Smooth muscle cell (in vitro differentiated cells): ENCODE data around the gene RNU6-8. TPM values are rescaled to one million over a fixed set of nuclear protein-coding genes. Genes with fewer than 3 reads are reported as not detected.
A peak's percentile ranks its signal among the peaks of the same experiment; 100 is the strongest.

Experiments
- DNase-seq: peaks from one replicate; lab custom pipeline; 2025; ENCODE audit not compliant: unreplicated experiment; lab: John Stamatoyannopoulos, UW
- H2AFZ ChIP-seq: fragments of 200-600 bp; sonication (generic); 2 replicates; pipeline ENCODE4 v1.6.0; 2016; ENCODE audit warnings: antibody characterized with exemption, low read depth, mild to moderate bottlenecking
- H3F3A ChIP-seq: fragments of 200-600 bp; sonication (generic); 2 replicates; pipeline ENCODE4 v1.6.0; 2017; ENCODE audit warnings: antibody characterized with exemption, low read depth
- H3K27ac ChIP-seq: fragments of 200-600 bp; sonication (generic); 2 replicates; pipeline ENCODE4 v1.5.1; 2016; ENCODE audit warnings: low read depth, mild to moderate bottlenecking
- H3K27me3 ChIP-seq: fragments of 200-600 bp; sonication (generic); 2 replicates; pipeline ENCODE4 v1.6.1; 2016; ENCODE audit warnings: low read depth, mild to moderate bottlenecking
- H3K36me3 ChIP-seq: fragments of 200-600 bp; sonication (generic); 2 replicates; pipeline ENCODE4 v1.5.1; 2016; ENCODE audit warnings: low read depth
- H3K4me1 ChIP-seq: fragments of 200-600 bp; sonication (generic); 2 replicates; pipeline ENCODE4 v1.5.1; 2016; ENCODE audit warnings: low read depth
- H3K4me2 ChIP-seq: fragments of 200-600 bp; sonication (generic); 2 replicates; pipeline ENCODE4 v1.6.0; 2016; ENCODE audit warnings: mild to moderate bottlenecking
- H3K4me3 ChIP-seq: fragments of 200-600 bp; sonication (generic); 2 replicates; pipeline ENCODE4 v1.5.1; 2016; ENCODE audit warnings: mild to moderate bottlenecking
- H3K79me2 ChIP-seq: fragments of 200-600 bp; sonication (generic); 2 replicates; pipeline ENCODE4 v1.6.0; 2016; ENCODE audit warnings: low read depth, mild to moderate bottlenecking
- H3K9ac ChIP-seq: fragments of 200-600 bp; sonication (generic); 2 replicates; pipeline ENCODE4 v1.6.0; 2016; ENCODE audit warnings: low read depth
- H3K9me3 ChIP-seq: fragments of 200-600 bp; sonication (generic); replicated peaks from 2 replicates; pipeline ENCODE4 v1.5.1; 2016; ENCODE audit warnings: low read depth
- H4K20me1 ChIP-seq: fragments of 200-600 bp; sonication (generic); 2 replicates; pipeline ENCODE4 v1.6.0; 2016; ENCODE audit warnings: low read depth
- WGBS: methylation state at CpG from one replicate; pipeline ENCODE4 v1.1.7; 2016; ENCODE audit warnings: low lambda C conversion rate; 5-methylcytosine and 5-hydroxymethylcytosine counted together
- polyA plus RNA-seq: library from polyadenylated mRNA; unstranded; fragments of >200 nt; fragmentation: Nextera tagmentation; extraction: Ambion mirVana; gene quantifications from 2 replicates; pipeline ENCODE4 v1.2.1, GENCODE V29; 2016
- total RNA-seq: library from RNA; depleted of rRNA; stranded (reverse); fragments of >200 nt; gene quantifications from 2 replicates; pipeline ENCODE4 v1.2.3, GENCODE V29; 2014
- TF ChIP-seq, protein P1 (sequence below): fragments of 200-600 bp; sonication (generic); IDR thresholded peaks from 2 replicates; pipeline ENCODE4 v1.5.1; 2017; ENCODE audit warnings: borderline replicate concordance, mild to moderate bottlenecking, antibody characterized with exemption; ENCODE audit not compliant: insufficient read depth, poor library complexity, severe bottlenecking

The RNU6-8 gene
- total and polyA plus RNA-seq, 2 experiments from 2014 or later = not detected

- H3K4me2 ChIP-seq = peak overlapping the region; percentile 52
- no peak overlapping the region for H3K9ac ChIP-seq
- H3K36me3 ChIP-seq = no peaks in the 10 kb centered on the region
- WGBS = 27% methylated on average over 3 of the region's 3 CpGs
- H4K20me1 ChIP-seq = no peaks in the 10 kb centered on the region
- no peak overlapping the region for H2AFZ ChIP-seq
- H3K4me3 ChIP-seq = no peak overlapping the region
- peaks cover 8% of the 10 kb centered on the region for H3F3A ChIP-seq
- H3K79me2 ChIP-seq = no peaks in the 10 kb centered on the region
- H3K27me3 ChIP-seq = no peaks in the 10 kb centered on the region
- H3K27ac ChIP-seq = peak overlapping the region; percentile 74
- DNase-seq = no peak
- TF ChIP-seq, protein P1, sequence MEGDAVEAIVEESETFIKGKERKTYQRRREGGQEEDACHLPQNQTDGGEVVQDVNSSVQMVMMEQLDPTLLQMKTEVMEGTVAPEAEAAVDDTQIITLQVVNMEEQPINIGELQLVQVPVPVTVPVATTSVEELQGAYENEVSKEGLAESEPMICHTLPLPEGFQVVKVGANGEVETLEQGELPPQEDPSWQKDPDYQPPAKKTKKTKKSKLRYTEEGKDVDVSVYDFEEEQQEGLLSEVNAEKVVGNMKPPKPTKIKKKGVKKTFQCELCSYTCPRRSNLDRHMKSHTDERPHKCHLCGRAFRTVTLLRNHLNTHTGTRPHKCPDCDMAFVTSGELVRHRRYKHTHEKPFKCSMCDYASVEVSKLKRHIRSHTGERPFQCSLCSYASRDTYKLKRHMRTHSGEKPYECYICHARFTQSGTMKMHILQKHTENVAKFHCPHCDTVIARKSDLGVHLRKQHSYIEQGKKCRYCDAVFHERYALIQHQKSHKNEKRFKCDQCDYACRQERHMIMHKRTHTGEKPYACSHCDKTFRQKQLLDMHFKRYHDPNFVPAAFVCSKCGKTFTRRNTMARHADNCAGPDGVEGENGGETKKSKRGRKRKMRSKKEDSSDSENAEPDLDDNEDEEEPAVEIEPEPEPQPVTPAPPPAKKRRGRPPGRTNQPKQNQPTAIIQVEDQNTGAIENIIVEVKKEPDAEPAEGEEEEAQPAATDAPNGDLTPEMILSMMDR = no peak
- H3K4me1 ChIP-seq = peaks cover 9% of the 10 kb centered on the region
- no peaks in the 10 kb centered on the region for H3K9me3 ChIP-seq
Observed at GRCh38 chr14:32230181-32230580, 27.1 kb upstream of the RNU6-8 start.

DNA sequence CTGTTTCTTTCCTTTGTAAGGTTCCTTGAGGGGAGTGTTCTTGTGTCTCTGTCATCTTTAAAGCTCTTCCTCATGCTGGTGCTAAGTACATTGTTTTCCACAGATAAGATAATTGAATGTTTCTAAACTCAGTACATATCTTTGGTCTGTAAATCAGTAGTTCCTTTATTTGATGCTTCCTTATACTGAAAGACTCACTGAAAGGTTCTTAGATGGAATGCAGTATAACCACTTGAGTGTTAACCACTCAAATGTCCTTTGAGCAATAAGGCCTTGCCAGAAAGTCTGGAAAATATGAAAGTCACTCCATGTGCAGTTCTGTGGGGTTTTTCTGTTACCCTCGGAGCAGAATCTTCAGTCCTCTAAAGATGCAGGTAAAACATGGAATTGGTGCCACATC lies 23.0 kb upstream of the RNU6-8 start:
- H3K9me3 ChIP-seq = no peaks in the 10 kb centered on the region
- H3F3A ChIP-seq = peaks cover 9% of the 10 kb centered on the region
- H3K27me3 ChIP-seq = no peaks in the 10 kb centered on the region
- TF ChIP-seq, protein P1 = no peak
- DNase-seq = no peak
- H3K9ac ChIP-seq = no peak overlapping the region
- no peaks in the 10 kb centered on the region for H3K36me3 ChIP-seq
- 48% methylated on average over 1 of the region's 1 CpG for WGBS
- H2AFZ ChIP-seq = no peak overlapping the region
- peak overlapping the region; percentile 60 for H3K4me2 ChIP-seq
- peaks cover 11% of the 10 kb centered on the region for H3K4me1 ChIP-seq
- H4K20me1 ChIP-seq = no peaks in the 10 kb centered on the region
- no peak overlapping the region for H3K4me3 ChIP-seq
- no peaks in the 10 kb centered on the region for H3K79me2 ChIP-seq
- H3K27ac ChIP-seq = peak overlapping the region; percentile 66

GRCh38 chr14:32225378-32225920 lies 22.4 kb upstream of the RNU6-8 start:
- Histone ChIP-seq H3K9ac (no peak overlapping the region), H3K4me3 (no peak overlapping the region), H3K4me1 (peaks cover 11% of the 10 kb centered on the region), H3K9me3 (no peaks in the 10 kb centered on the region), H3F3A (peaks cover 9% of the 10 kb centered on the region), H3K79me2 (no peaks in the 10 kb centered on the region), H3K27ac (peak overlapping the region; percentile 66), H3K4me2 (peak overlapping the region; percentile 60), H3K36me3 (no peaks in the 10 kb centered on the region), H3K27me3 (no peaks in the 10 kb centered on the region), H2AFZ (no peak overlapping the region), H4K20me1 (no peaks in the 10 kb centered on the region)
- no peak for DNase-seq
- WGBS = 4% methylated on average over 1 of the region's 1 CpG
- TF ChIP-seq, protein P1 = no peak

- no peak overlapping the region for H2AFZ ChIP-seq
- H3K4me2 ChIP-seq = peak overlapping the region; percentile 60
- H4K20me1 ChIP-seq = no peaks in the 10 kb centered on the region
Observed at GRCh38 chr14:32224737-32225377, 21.8 kb upstream of the RNU6-8 start.

More at GRCh38 chr14:32224737-32225377, 21.8 kb upstream of the RNU6-8 start:
- TF ChIP-seq, protein P1 = peak; percentile 48
- DNase-seq = no peak
- Histone ChIP-seq H3K4me1 (peaks cover 11% of the 10 kb centered on the region), H3K27ac (peak overlapping the region; percentile 66), H3K4me3 (no peak overlapping the region), H3F3A (peaks cover 9% of the 10 kb centered on the region), H3K79me2 (no peaks in the 10 kb centered on the region), H3K9ac (no peak overlapping the region), H3K27me3 (no peaks in the 10 kb centered on the region), H3K36me3 (no peaks in the 10 kb centered on the region), H3K9me3 (no peaks in the 10 kb centered on the region)
- 47% methylated on average over 6 of the region's 6 CpGs for WGBS
